ENCODE measurements around the gene HPCAL1. TPM values are rescaled to one million over a fixed set of nuclear protein-coding genes. Genes with fewer than 3 reads are reported as not detected.

Gene HPCAL1
- total RNA-seq, 1 donor from 2014 or later = 3.7 TPM

DNA sequence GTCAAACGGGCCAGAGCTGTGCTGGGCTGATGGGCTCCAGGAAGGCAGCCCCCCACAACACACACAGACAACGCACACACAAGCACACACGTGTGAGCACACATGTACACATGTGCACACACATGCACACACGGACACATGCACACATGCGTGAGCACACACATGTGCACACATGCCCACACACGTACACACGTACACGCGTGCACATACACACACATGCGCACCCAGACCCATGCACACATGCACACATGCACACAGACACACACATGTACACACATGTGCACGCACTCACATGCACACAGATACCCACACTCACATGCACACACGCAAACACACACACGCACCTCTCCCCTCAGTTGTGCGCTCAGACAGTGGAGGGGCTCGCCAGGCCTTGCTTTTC, 31.2 kb upstream of the HPCAL1 start:
- Mint-ChIP-seq H3K4me3 (no peak overlapping the region), H3K36me3 (no peaks in the 10 kb centered on the region), H3K27ac (peak overlapping the region; percentile 23), H3K27me3 (ENCODE audit: insufficient read depth, low read depth) (peaks cover 20% of the 10 kb centered on the region), H3K9me3 (peaks cover 2% of the 10 kb centered on the region), H3K4me1 (peaks cover 7% of the 10 kb centered on the region)
- Histone ChIP-seq H4K20me1 (ENCODE audit: low read depth) (no peaks in the 10 kb centered on the region), H3K4me1 (no peaks in the 10 kb centered on the region), H3F3A (ENCODE audit: low read depth) (no peaks in the 10 kb centered on the region), H3K79me2 (ENCODE audit: low read depth) (no peaks in the 10 kb centered on the region), H3K4me2 (no peak overlapping the region), H3K27ac (no peak overlapping the region), H2AFZ (replicated peaks) (no peak overlapping the region), H3K27me3 (no peaks in the 10 kb centered on the region), H3K4me3 (no peak overlapping the region), H3K9ac (no peak overlapping the region), H3K36me3 (no peaks in the 10 kb centered on the region), H3K9me3 (ENCODE audit: low read depth) (no peaks in the 10 kb centered on the region)
- DNase-seq (ENCODE audit: low spot score) = no peak
- TF ChIP-seq, protein P1, sequence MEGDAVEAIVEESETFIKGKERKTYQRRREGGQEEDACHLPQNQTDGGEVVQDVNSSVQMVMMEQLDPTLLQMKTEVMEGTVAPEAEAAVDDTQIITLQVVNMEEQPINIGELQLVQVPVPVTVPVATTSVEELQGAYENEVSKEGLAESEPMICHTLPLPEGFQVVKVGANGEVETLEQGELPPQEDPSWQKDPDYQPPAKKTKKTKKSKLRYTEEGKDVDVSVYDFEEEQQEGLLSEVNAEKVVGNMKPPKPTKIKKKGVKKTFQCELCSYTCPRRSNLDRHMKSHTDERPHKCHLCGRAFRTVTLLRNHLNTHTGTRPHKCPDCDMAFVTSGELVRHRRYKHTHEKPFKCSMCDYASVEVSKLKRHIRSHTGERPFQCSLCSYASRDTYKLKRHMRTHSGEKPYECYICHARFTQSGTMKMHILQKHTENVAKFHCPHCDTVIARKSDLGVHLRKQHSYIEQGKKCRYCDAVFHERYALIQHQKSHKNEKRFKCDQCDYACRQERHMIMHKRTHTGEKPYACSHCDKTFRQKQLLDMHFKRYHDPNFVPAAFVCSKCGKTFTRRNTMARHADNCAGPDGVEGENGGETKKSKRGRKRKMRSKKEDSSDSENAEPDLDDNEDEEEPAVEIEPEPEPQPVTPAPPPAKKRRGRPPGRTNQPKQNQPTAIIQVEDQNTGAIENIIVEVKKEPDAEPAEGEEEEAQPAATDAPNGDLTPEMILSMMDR (IDR thresholded peaks at IDR 0.05) = no peak
- no peak for TF ChIP-seq EZH2 (IDR thresholded peaks at IDR 0.05)
- TF ChIP-seq EZH2phosphoT487 (IDR thresholded peaks at IDR 0.05) = no peak

- Histone ChIP-seq H3K36me3 (no peaks in the 10 kb centered on the region), H3K9ac (no peak overlapping the region), H4K20me1 (ENCODE audit: low read depth) (no peaks in the 10 kb centered on the region), H3K4me1 (no peaks in the 10 kb centered on the region), H3K9me3 (ENCODE audit: low read depth) (no peaks in the 10 kb centered on the region), H2AFZ (replicated peaks) (no peak overlapping the region), H3K27me3 (no peaks in the 10 kb centered on the region), H3K27ac (no peak overlapping the region), H3F3A (ENCODE audit: low read depth) (no peaks in the 10 kb centered on the region), H3K79me2 (ENCODE audit: low read depth) (no peaks in the 10 kb centered on the region), H3K4me2 (no peak overlapping the region), H3K4me3 (no peak overlapping the region)
- Mint-ChIP-seq H3K4me1 (peaks cover 7% of the 10 kb centered on the region), H3K27me3 (ENCODE audit: insufficient read depth, low read depth) (peaks cover 20% of the 10 kb centered on the region), H3K9me3 (peaks cover 2% of the 10 kb centered on the region), H3K4me3 (no peak overlapping the region), H3K27ac (peak overlapping the region; percentile 23), H3K36me3 (no peaks in the 10 kb centered on the region)
- DNase-seq (ENCODE audit: low spot score) = no peak
- TF ChIP-seq EZH2 (IDR thresholded peaks at IDR 0.05) (no peak), EZH2phosphoT487 (IDR thresholded peaks at IDR 0.05) (no peak)
- TF ChIP-seq, protein P1 (IDR thresholded peaks at IDR 0.05) = no peak
Observed at GRCh38 chr2:10271946-10272345, 30.8 kb upstream of the HPCAL1 start.

DNA sequence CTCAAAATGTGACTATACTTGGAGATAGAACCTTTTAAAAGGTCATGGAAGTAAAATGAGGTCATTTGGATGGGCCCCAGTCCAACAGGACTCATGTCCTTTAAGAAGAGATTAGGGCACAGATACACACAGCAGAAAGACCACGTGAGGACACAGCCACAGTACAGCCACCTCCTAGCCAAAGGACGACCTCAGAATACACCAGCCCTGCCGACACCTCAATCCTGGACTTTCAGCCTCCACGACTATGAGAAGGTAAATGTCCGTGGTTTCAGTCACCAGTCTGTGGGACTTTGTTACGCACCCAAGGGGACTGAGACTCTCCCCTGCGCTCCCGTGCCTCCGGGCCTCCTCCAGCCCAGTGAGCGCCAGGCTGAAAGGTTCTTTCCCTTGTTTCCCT, 30.2 kb upstream of the HPCAL1 start:
- Histone ChIP-seq H3K36me3 (no peaks in the 10 kb centered on the region), H3K9me3 (ENCODE audit: low read depth) (no peaks in the 10 kb centered on the region), H3K27ac (no peak overlapping the region), H3K79me2 (ENCODE audit: low read depth) (no peaks in the 10 kb centered on the region), H3K4me3 (no peak overlapping the region), H3K4me1 (no peaks in the 10 kb centered on the region), H3K27me3 (no peaks in the 10 kb centered on the region), H3F3A (ENCODE audit: low read depth) (no peaks in the 10 kb centered on the region), H3K4me2 (no peak overlapping the region), H4K20me1 (ENCODE audit: low read depth) (no peaks in the 10 kb centered on the region), H3K9ac (no peak overlapping the region), H2AFZ (replicated peaks) (no peak overlapping the region)
- Mint-ChIP-seq H3K4me1 (peaks cover 11% of the 10 kb centered on the region), H3K36me3 (no peaks in the 10 kb centered on the region), H3K27me3 (ENCODE audit: insufficient read depth, low read depth) (peaks cover 24% of the 10 kb centered on the region), H3K4me3 (no peak overlapping the region), H3K27ac (peak overlapping the region; percentile 44), H3K9me3 (peaks cover 2% of the 10 kb centered on the region)
- DNase-seq (ENCODE audit: low spot score) = no peak
- TF ChIP-seq, protein P1 (IDR thresholded peaks at IDR 0.05) = no peak
- no peak for TF ChIP-seq EZH2 (IDR thresholded peaks at IDR 0.05)
- TF ChIP-seq EZH2phosphoT487 (IDR thresholded peaks at IDR 0.05) = no peak

Data from neural progenitor cell (in vitro differentiated cells).